ENCODE data around the gene AFG1L. TPM values are rescaled to one million over a fixed set of nuclear protein-coding genes. Genes with fewer than 3 reads are reported as not detected.
"Not testable (repeated sequence)": the region's sequence is repeated elsewhere in the genome, so short reads cannot be mapped to it uniquely, and the experiment has no call there.

The AFG1L gene
- total RNA-seq, 4 donors from 2014 or later: 6.7 to 8.6 (median 7.4) TPM

DNA sequence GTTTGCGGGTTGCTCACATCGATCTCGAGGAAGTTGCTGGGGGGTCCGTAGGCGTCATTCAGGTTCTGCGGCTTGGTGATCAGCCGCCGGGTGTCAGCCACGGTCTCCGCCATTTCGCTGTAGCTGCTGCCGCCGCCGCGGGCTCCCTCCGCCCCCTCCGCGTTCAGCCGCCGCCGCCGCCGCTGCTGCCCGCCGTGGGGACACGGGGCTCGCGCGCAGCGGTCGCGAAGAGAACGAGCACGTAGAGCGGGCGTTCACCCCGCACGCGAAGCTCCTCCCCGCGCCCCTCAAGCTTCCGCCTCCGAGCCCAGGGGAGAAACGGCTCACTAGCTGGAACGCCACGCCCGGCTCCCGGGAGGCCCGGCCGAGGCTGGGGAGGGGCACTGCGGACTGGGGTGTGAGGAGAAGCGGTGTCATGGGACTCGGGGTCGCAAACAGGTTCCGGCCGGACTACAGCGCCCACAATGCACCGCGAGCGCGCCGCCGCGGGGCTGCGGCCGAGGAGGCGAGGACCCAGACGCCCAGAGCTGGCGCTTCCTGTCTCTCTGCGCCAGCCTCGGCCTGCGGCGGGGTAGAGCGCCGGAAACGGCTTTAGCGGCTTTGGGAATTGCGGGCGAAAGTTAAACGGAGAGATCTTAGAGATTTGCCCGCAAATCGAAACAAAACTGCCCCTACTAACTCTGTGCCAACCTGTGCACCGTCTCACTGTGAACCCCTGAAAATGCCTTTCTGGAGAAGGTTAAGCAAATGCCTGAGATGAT lies 33.9 kb upstream of the AFG1L start, which contains the start of gene SNX3:
TSS of gene SNX3 (minus strand) at position 232 of the 761 bp plus-strand sequence. CDS start at position 113, 119 bp downstream.
- intact Hi-C loops (cut with DNase I): no loop called here
- Histone ChIP-seq H3K36me3 (no peaks in the 10 kb centered on the region), H3K27ac (peak within 1 kb of the TSS; percentile 95 to 99 (median 98)), H3K27me3 (no peaks in the 10 kb centered on the region), H3K4me3 (replicated peaks in 1 of 3) (peak within 1 kb of the TSS; percentile 86 to 99 (median 95)), H3K4me1 (peaks cover 13 to 22% of the 10 kb centered on the region in 2 donors), H3K9me3 (no peaks in the 10 kb centered on the region)
- TF ChIP-seq, protein P1, sequence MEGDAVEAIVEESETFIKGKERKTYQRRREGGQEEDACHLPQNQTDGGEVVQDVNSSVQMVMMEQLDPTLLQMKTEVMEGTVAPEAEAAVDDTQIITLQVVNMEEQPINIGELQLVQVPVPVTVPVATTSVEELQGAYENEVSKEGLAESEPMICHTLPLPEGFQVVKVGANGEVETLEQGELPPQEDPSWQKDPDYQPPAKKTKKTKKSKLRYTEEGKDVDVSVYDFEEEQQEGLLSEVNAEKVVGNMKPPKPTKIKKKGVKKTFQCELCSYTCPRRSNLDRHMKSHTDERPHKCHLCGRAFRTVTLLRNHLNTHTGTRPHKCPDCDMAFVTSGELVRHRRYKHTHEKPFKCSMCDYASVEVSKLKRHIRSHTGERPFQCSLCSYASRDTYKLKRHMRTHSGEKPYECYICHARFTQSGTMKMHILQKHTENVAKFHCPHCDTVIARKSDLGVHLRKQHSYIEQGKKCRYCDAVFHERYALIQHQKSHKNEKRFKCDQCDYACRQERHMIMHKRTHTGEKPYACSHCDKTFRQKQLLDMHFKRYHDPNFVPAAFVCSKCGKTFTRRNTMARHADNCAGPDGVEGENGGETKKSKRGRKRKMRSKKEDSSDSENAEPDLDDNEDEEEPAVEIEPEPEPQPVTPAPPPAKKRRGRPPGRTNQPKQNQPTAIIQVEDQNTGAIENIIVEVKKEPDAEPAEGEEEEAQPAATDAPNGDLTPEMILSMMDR (IDR thresholded peaks at IDR 0.05): peak in 1 of 6 experiments; percentile 18
- TF ChIP-seq POLR2A (IDR thresholded peaks at IDR 0.05): peak in 1 of 2 donors; percentile 93
- WGBS, 2 donors: 0 to 1% methylated on average over 28 to 44 of the region's 83 CpGs
- DNase-seq: peak; percentile 98 to 99

DNA sequence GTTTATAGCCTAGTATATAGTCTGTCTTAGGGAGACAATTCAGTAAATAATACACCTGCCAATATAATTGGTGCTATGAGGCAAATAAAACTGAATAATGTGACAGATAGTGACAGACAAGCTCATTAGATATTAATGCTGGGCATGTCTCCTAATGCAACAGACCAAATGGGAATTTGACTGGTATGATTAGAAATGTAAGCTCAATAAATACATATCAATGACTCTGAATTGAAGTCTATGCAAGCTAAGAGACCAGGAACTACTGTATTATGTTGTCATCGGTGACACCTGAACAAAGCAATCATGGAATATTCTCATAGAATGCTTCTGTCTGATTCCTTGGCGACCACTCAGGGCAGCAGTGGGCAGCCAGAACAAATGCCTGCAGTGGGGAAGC lies 31.5 kb upstream of the AFG1L start:
- Histone ChIP-seq H3K9me3 (no peaks in the 10 kb centered on the region), H3K27me3 (no peaks in the 10 kb centered on the region), H3K36me3 (no peaks in the 10 kb centered on the region), H3K4me1 (peaks cover 13 to 15% of the 10 kb centered on the region in 2 donors), H3K27ac (no peak overlapping the region), H3K4me3 (replicated peaks in 1 of 3) (no peak overlapping the region)
- TF ChIP-seq, protein P1 (IDR thresholded peaks at IDR 0.05): no peak
- TF ChIP-seq POLR2A (IDR thresholded peaks at IDR 0.05): no peak
- DNase-seq: no peak
- intact Hi-C loops (cut with DNase I): no loop called here
- WGBS, 2 donors: 91 to 95% methylated on average over 2 of the region's 2 CpGs

DNA sequence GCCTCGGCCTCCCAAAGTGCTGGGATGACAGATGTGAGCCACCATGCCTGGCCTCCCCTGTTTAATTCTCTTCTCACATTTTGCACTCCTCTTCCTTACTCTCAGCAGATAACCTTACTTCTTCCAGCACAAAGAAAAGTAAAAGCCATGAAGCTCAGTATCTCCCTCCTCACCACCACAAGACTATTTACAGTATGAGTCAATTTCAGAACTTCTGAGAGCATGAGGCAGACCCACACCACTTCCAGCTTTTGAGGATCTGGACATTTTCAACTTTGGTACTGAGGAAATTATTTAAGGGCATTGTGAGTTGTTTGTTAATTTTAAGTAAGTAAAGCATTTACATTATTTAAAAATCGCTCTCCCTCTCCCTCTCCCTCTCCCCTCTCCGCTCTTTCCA lies 26.0 kb upstream of the AFG1L start:
- H3K27me3 ChIP-seq: no peaks in the 10 kb centered on the region
- H3K4me1 ChIP-seq: no peaks in the 10 kb centered on the region
- no peaks in the 10 kb centered on the region for H3K36me3 ChIP-seq
- H3K9me3 ChIP-seq: no peaks in the 10 kb centered on the region
- intact Hi-C loops (cut with DNase I): no loop called here
- no peak overlapping the region for H3K4me3 ChIP-seq (replicated peaks in 1 of 3)
- DNase-seq: no peak
- 89 to 97% methylated on average over 3 of the region's 3 CpGs for WGBS, 2 donors
- no peak overlapping the region for H3K27ac ChIP-seq
- no peak for TF ChIP-seq POLR2A (IDR thresholded peaks at IDR 0.05)
- TF ChIP-seq, protein P1 (IDR thresholded peaks at IDR 0.05): no peak

DNA sequence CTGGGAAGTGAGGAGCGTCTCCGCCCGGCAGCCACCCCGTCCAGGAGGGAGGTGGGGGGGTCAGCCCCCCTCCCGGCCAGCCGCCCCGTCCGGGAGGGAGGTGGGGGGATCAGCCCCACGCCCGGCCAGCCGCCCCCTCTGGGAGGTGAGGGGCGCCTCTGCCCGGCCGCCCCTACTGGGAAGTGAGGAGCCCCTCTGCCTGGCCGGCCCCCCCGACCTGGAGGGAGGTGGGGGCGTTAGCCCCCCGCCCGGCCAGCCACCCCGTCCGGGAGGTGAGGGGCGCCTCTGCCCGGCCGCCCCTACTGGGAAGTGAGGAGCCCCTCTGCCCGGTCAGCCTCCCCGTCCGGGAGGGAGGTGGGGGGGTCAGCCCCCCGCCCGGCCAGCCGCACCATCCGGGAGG lies 24.9 kb upstream of the AFG1L start:
- intact Hi-C loops (cut with DNase I); H3K4me1 ChIP-seq; DNase-seq; H3K36me3 ChIP-seq; H3K4me3 ChIP-seq (replicated peaks in 1 of 3); H3K27ac ChIP-seq; H3K9me3 ChIP-seq; H3K27me3 ChIP-seq: not testable (repeated sequence)
- 100% methylated on average over 3 of the region's 31 CpGs; no CpG with 5 or more reads in 1 of the 2 donors for WGBS, 2 donors

DNA sequence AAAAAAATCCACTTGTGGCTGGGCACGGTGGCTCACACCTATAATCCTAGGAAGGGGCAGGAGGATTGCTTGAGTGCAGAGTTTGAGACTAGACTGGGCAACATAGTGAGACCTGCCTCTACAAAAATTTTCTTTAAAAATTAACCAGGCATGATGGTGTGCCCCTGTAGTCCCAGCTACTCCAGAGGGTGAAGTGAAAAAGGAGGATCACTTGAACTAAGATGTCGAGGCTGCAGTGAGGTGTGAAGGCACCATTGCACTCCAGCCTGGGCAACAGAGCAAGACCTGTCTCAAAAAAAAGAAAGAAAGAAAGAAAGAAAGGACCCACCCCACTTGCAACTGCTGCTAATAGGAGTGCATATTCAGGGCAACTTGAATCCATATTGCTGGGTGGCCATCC lies 20.3 kb upstream of the AFG1L start:
- DNase-seq: peak; percentile 44 to 56

More for the DNA sequence above, 20.3 kb upstream of the AFG1L start:
- Histone ChIP-seq H3K27me3 (no peaks in the 10 kb centered on the region), H3K27ac (no peak overlapping the region), H3K9me3 (no peaks in the 10 kb centered on the region), H3K4me1 (peaks cover 0 to 6% of the 10 kb centered on the region in 2 donors), H3K4me3 (replicated peaks in 1 of 3) (no peak overlapping the region), H3K36me3 (no peaks in the 10 kb centered on the region)
- TF ChIP-seq, protein P1 (IDR thresholded peaks at IDR 0.05): no peak
- no peak for TF ChIP-seq POLR2A (IDR thresholded peaks at IDR 0.05)
- intact Hi-C loops (cut with DNase I): no loop called here
- WGBS, 2 donors: 19 to 37% methylated on average over 2 of the region's 2 CpGs
